GM19372 (cell line): ENCODE results near the gene P2RY8.
"Not testable (repeated sequence)": the region's sequence is repeated elsewhere in the genome, so short reads cannot be mapped to it uniquely, and the experiment has no call there.

ENCODE experiments used
- ATAC-seq: cut with Tn5 transposase; IDR thresholded peaks from one replicate; pipeline ENCODE4 v1.9.1; 2021; ENCODE audit warnings: mild to moderate bottlenecking, low read depth, moderate library complexity; ENCODE audit not compliant: unreplicated experiment

Gene P2RY8

DNA sequence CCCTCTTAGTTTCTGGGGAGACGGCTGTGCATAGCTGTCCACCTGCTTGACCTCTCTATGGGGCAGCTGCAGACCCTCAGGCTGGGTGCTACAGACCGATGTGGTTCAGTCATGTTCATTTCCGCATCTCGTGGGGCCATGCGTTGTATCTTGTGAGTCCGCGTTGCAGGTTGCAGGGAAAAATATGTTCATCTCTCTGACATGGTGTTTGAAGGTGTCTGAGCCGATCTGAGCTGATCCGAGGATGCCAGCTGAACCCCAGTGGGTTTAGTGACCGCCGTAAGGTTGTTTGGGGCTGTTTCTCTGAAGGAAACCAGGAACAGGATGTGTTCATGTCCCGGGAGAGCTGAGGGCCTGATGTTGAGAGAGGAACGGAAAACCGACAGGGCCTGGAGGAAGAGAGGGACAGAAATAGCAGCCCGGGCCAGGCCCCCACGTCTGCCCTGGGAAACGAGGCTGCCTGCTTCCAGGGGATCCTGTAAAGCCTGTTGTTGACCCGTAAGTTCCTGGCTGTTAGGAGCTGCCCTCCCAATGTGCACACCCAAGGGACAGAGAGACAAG, 9.8 kb upstream of the P2RY8 start:
- no peak for ATAC-seq

DNA sequence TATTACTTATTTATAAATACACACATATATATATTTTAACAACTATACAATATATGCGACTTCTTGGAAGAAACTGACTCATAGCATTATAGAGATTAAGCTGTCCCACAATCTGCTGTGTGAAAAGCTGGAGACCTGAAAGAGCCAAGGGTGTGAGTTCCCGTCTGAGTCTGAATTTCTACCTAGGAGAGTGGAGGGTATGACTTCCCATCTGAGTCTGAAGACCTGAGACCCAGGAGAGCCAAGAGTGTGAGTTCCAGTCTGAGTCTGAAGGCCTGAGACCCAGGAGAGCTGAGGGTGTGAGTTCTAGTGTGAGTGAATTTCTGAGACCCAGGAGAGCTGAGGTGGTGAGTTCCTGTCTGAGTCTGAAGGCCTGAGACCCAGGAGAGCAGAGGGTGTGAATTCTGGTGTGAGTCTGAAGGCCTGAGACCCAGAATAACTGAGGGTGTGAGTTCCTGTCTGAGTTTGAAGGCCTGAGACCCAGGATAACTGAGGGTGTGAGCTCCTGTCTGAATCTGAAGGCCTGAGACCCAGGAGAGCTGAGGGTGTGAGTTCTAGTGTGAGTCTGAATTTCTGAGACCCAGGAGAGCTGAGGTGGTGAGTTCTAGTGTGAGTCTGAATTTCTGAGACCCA, 8.9 kb upstream of the P2RY8 start:
- ATAC-seq, result no peak

DNA sequence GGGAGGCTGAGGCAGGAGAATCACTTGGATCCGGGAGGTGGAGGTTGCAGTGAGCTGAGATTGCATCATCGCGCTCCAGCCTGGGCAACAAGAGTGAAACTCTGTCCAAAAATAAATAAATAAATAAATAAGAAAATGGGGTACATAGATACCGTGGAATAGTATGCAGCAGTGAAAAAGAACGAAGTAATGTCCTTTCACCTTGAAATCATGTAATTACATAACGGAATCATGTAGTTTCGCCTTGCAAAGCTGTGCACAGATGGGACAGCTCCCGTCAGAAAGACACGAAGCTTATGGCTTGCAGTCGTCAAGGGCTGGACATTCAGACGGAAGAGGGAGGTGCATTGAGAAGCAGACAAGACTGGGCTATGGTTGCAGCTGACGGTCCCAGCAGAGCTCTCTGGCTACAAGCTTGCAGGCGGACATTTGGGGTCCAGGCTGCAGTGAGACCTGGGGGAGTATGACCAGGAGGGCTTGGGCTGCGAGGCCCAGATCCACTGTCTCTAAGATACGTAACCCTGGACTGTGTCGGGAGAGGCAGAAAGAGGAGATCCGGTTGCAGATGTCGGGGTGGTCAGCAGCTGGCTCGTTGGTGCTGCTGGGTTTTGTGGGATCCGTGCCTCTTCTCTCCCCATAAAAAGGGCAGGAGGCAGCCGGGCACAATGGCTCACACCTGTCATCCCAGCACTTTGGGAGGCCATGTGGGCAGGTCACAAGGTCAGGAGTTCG, 6.2 kb upstream of the P2RY8 start:
- no peak for ATAC-seq

DNA sequence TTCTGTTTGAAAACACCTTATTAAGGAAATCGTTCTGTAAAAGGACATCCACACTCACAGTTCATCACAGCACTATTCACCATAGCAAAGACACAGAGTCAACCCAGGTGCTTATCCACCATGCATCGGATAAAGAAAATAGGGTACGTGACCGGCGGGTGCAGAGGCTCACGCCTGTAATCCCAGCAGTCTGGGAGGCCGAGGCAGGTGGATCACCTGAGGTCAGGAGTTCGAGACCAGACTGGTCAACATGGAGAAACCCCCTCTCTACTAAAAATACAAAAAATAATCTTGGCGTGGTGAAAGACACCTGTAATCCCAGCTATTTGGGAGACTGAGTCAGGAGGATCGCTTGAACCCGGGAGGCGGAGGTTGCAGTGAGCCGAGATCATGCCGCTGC, 2.2 kb upstream of the P2RY8 start:
- not testable (repeated sequence) for ATAC-seq

DNA sequence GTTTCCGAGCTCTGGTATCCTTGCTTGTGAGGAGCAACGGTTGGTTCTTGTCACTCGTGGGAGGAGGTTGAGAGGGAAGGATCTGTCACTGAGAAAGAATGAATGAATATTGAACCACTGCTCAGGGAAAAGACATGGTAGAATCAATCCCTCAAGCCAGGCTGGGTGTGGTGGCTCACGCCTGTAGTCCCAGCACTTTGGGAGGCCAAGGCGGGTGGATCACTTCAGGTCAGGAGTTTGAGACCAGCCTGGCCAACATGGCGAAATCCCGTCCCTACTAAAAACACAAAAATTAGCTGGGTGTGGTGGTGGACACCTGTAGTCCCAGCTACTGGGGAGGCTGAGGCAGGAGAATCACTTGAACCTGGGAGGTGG, 718 bp upstream of the P2RY8 start:
- ATAC-seq, result not testable (repeated sequence)

DNA sequence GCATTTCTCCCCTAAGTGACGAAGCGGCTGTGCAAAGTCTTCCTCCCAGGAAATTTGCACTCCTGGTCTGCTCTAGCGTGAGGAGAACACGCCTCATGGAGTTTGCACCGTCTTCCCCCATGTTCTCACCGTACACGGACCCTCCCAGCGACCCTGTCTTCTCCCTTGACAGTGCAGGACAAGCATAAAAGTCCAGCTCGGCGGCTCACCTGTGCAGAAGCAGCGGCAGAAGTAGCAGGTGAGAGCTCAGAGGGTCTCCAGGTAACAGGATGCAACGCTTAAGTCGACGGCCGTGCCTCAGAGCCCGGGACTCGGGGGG, 314 bp downstream of the P2RY8 start:
- no peak for ATAC-seq

DNA sequence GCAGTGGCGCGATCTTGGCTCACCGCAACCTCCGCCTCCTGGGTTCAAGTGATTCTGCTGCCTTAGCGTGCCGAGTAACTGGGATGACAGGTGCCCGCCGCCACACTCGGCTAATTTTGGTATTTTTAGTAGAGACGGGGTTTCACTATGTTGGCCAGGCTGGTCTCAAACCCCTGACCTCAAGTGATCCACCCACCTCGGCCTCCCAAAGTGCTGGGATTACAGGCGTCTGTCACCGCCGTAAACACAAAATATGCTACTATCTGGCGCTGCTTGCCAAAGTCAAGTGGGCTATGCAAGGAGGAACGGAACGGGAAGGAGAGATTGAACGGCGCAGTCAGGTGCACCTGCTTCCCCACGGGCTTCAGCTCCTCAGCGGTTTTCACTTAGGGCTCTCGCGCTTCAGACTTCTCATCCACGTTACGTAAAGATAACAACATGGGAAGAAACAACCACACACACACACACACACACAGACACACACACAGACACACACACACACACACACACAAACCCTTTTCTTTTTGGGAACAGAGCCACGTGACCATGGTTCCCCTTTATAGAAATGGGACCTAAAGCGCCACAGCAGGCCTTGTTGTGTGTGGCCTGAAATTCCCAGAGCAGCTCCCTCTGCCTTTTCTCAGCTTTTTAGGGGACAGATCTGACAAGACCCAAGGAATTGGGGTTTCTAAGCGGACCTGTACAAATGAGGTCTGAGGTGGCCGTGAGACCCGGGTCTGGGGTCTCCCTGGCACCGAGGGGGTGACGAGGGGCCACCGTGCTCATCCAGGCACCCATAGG, 1.5 kb downstream of the P2RY8 start:
- ATAC-seq, result no peak

DNA sequence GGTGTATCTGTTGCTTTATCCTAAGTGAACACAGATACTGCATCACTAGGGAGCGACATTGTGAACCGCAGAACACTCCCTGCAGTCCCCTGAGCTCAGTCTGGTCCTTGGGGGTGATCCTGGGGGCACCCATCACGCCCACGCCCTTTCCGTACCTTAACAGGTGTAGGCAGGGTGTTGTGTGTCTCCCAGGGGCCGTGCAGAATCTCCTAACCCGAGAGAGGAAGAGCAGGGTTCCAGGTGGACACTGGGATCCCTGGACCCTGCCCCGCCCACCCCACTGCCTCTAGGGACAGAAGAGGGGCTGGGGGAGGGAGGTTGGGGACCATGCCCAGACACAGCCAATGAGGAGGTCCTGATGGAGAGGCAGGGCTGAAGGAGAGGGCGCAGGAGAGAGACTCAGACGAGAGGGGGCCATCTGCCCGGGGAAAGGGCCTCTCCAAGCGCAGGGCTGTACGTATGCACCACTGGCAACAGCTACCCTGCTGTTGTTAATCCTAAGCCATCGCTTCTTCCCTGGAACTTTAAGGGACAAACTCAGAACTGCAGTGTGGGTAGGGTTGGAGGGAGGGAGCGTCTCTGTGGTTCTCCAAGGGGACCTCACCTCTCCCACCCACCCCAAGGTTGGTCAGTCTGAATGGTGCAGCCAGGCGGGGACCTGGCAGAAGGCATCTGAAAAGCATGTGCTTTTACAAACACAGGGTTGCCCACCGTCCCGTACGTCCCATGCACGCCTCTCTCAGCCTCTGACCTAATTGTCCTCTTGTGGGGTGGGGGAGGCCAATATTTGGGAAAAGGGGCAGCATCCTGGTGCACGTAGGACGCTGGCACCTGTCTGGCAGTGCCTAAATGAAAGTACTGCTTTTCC, 2.5 kb downstream of the P2RY8 start:
- no peak for ATAC-seq

DNA sequence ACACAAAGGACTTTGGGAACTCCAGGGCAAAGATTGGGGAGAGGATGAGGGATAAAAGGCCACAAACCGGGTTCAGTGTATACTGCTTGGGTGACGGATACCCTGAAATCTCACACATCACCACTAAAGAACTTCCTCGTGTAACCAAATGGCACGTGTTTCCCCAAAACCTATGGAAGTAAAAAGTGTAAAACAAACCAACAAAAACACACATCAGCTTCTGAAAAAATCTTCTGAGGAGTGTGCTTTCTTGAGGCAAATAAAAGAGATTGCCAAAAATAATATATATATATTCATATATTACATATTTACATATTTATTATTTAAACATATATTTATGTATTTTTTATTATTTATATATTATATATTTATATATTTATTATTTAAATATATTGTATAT, 3.9 kb downstream of the P2RY8 start:
- ATAC-seq, result no peak

DNA sequence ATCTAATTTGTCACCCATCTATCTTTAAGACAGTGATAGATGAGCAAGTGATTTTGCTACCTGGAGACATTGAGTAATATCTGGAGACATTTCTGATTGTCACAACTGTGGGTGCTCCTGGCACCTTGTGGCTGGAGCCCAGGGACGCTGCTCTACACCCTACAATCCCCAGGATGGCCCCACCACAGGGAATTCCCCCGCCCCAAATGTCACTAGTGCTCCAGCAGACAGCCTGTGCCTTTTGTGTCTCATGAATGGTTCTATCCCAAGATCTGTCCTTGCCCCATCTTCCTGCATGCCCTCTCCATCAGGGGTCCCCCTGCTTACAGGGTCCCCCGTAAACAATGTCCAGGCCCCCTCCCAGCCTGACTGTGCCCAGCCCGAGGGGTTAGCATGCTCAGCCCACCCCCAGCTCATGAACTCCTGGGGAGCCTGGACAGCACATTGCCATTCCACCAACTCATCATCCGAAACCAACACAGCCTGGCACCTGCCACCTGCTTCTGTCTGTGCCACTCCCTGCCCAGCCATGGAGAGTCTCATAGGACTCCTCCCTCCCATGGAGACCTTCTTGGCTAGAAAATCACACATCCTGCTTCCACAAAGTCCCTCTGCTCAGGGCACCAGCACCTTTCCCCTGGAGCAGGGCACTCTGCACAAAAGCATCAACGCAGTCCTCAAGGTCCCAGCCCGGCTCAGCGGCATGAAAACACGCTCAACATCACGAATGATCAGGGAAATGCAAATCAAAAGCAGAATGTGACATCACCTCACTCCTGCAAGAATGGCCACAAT, 5.7 kb downstream of the P2RY8 start:
- no peak for ATAC-seq

DNA sequence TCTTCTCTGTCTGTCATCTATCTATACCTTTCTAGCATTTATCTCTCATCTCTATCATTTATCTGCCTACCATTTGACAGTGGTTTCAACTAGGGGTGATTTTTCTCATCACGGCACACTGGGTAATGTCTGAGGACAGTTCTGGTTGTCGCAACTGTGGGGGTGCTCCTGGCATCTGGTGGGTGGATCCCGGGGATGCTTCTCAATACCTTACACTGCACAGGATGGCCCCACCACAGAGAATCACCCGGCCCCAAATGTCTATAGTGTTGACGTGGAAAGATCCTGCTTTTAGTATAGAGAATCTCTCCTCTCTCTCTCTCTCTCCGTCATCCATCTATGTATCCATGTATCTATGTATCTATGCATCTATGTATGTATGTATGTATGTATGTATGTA, 7.2 kb downstream of the P2RY8 start:
- ATAC-seq, result no peak

DNA sequence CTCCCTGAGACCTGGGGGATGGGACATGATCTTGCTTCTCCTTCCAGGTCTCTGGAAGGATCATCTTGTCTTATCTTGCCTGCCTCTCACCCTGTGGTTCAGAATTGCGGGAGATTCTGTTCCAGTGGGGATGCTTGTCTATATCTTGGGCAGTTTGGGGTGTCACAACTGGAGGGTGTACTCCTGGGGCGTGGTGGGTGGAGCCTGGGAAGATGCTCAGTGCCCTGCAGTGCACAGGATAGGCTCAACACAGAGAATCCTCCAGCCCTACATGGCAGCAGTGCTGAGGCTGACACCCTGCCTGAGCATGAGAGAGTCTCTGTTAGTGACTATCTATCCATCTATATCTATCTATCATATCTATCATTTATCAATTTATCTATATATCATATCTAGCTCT, 7.7 kb downstream of the P2RY8 start:
- ATAC-seq, result no peak

DNA sequence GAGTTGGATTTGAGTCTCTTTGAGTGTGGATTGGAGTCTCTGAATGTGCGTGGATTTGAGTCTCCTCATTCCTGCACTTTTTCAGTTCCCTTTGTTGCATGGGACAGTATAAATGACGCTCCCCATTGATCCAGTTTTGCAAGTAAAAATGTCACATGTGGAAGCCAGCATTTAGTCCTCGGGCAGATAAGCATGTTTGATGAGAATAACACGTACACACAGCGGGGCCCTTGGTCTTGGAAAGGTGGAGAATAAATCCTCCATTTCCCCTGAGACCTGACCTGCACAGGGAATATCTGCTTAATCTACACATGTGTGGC, 8.1 kb downstream of the P2RY8 start:
- no peak for ATAC-seq

DNA sequence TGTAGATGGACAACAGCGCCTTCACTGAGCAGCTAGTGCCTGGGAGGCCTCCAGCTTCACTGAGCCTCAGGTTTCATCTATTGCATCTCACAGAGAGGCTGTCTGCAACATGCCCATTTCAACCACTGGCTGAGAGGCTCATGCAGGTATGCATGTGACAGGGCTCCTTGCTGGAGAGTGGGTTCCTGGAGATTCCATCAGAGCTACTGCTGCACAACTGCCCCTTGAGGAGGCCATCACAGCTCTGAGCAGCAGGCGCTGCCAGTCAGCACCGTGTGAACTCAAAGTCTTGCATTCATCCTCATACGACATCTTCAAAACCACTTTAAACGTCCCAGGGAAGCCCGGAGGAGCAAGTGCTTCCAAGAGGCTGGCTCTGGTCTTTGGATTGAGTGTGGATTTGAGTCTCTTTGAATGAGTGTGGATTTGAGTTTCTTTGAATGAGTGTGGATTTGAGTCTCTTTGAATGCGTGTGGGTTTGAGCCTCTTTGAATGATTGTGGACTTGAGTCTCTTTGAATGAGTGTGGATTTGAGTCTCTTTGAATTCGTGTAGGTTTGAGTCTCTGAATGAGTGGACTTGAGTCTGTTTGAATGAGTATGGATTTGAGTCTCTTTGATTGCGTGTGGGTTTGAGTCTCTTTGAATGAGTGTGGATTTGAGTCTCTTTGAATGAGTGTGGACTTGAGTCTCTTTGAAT, 8.7 kb downstream of the P2RY8 start:
- ATAC-seq, result no peak

DNA sequence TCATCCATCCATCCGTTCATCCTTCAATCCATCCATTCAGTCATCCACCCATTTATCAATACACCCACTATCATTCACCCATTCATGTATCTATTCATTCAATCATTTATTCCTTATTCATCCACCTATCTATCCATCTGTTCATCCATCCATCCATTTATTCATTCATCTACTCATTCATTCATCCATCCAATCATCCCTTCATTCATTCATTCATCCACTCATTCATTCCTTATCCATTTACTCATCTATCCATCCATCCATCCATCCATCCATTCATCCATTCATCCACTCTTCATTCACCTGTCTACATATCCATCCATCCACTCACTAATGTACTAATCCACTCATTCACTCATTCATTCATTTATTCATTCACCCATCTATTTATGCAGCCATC, 9.5 kb downstream of the P2RY8 start:
- no peak for ATAC-seq

DNA sequence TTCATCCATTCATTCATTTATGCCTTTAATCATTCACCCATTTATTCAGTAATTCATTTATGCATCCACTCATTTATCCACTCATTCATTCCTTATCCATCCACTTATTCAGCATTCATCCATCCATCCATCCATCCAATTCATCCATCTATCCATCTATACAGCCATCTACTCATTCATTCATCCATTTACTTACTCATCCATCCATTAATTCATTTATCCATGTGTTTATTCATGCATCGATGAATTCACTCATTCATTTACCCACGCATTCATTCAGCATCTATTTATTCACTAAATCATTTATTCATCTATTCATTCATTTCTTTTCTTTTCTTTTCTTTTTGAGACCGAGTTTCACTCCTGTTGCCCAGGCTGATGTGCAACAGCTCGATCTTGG, 10.4 kb downstream of the P2RY8 start:
- no peak for ATAC-seq

DNA sequence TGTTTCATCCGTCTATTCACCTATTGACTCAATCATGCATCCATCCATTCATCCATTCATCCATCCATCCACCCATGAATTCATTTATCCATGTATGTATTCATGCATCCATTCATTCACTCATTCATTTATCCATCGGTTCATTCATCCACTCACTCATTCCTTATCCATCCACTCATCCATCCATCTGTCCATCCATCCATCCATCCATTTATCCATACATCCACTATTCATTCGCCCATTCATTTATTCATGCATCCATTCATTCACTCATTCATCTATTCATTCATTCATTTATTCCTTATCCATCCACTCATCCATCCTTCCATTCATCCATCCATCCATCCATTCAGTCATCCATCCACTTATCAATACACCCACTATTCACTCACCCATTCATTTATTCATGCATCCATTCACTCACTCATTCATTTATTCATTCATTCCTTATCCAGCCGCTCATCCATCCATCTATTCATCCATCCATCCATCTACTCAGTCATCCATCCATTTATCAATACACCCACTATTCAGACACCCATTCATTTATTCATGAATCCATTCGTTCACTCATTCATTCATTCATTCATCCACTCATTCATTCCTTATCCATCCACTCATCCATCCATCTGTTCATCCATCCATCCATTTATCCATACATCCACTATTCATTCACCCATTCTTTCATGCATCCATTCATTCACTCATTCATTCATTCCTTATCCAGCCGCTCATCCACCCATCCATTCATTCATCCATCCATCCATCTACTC, 11.2 kb downstream of the P2RY8 start:
- no peak for ATAC-seq

DNA sequence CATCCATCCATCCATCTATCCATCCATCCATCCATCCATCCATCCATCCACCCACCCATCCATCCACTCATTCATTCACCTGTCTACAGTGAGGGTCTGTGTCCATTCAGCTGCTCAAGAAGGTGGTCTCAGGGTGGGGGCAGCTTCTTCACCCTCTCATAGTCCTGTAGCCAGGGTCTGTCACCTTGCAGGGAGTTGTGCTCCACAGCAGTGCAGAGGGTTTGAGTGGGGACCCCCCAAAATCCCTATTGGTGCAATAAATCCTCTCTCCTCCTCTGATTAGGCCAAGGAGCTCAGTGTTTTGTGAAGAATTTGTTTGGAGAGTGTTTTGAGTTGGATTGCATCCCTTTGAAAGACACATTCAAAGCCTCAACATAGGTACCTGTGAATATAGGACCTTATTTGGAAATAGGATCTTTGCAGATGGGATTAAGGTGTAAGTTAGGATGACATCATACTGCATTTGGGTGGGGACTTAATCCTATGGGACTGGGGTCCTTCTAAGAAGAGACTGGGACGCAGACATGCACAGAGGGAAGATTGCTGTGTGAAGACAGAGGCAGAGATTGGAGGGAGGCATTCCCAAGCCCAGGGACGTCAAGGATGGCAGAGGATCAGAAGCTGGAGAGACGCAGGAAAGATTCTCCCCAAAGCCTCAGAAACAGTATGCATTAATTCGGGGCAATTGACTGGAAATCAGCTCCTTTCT, 12.0 kb downstream of the P2RY8 start:
- no peak for ATAC-seq
